Effector memory CD8-positive, alpha-beta T cell (primary cell): ENCODE measurements around the gene PTGIR.
"Not testable (repeated sequence)": the region's sequence is repeated elsewhere in the genome, so short reads cannot be mapped to it uniquely, and the experiment has no call there.

ENCODE experiments used
- ATAC-seq: fragments of 150-1000 bp; cut with Tn5 transposase; replicated peaks from 2 replicates; pipeline ENCODE4 v1.10.0; 2021; ENCODE audit warnings: mild to moderate bottlenecking, moderate library complexity
- DNase-seq, 3 experiments: peaks; one replicate each; pipeline ENCODE4 v3.0.0; 2021
- H3K27ac Mint-ChIP-seq, 2 donors: one replicate each; pipeline ENCODE4 v1.8.0; 2022; ENCODE audit warnings: mild to moderate bottlenecking in 2 of 2, mixed read lengths in 2 of 2, moderate library complexity in 2 of 2
- H3K27me3 Mint-ChIP-seq, 2 donors: one replicate each; pipeline ENCODE4 v1.8.0; 2022; ENCODE audit warnings: mixed read lengths in 2 of 2
- H3K36me3 Mint-ChIP-seq: one replicate; pipeline ENCODE4 v1.8.0; 2022; ENCODE audit warnings: mild to moderate bottlenecking, moderate library complexity, mixed read lengths; ENCODE audit not compliant: insufficient read depth
- H3K4me1 Mint-ChIP-seq, 2 donors: one replicate each; pipeline ENCODE4 v1.8.0; 2022; ENCODE audit warnings: low read depth in 2 of 2, mixed read lengths in 2 of 2
- H3K4me3 Mint-ChIP-seq, 2 donors: one replicate each; pipeline ENCODE4 v1.8.0; 2022; ENCODE audit warnings: mild to moderate bottlenecking in 2 of 2, mixed read lengths in 2 of 2, moderate library complexity in 2 of 2
- H3K9me3 Mint-ChIP-seq, 2 donors: one replicate each; pipeline ENCODE4 v1.8.0; 2022; ENCODE audit warnings: mixed read lengths in 2 of 2

Gene PTGIR

GRCh38 chr19:46631481-46631880, 6.6 kb upstream of the PTGIR start:
- Mint-ChIP-seq H3K9me3 (no peaks in the 10 kb centered on the region), H3K27me3 (peaks cover 25 to 71% of the 10 kb centered on the region in 2 donors), H3K4me3 (no peak overlapping the region), H3K27ac (no peak overlapping the region), H3K4me1 (peaks cover 12 to 14% of the 10 kb centered on the region in 2 donors), H3K36me3 (peaks cover 4% of the 10 kb centered on the region)
- no peak for ATAC-seq
- DNase-seq, result no peak

DNA sequence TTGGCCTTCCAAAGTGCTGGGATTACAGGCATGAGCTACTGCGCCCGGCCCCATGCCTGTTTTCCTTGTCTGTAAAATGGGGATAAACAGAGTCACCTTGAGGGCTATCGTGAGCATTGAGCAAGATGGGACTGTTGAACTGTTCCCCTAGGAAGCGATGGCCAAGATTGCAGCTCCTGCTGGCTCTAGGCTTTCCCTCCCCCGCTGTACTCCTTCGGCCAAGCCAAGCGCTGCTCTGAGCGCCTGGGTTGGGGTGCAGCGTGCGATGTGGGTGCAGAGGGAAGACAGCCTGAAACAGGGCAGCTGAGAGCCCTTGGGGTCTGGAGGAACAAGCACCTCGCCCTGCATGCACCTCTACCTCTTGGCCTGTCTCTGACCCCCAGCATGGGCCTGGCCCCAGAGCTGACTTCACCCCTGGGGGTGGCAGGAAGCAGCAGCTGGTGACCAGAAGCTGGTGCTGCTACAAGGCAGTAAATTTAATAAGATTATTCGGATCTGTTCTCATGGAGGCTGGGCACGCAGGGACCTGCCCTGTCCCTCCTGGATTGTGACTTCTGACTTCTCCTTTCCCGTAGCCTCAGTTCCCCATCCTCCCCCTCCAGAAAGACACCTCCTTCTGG, 5.8 kb upstream of the PTGIR start:
- Mint-ChIP-seq H3K9me3 (no peaks in the 10 kb centered on the region), H3K4me1 (peaks cover 10 to 14% of the 10 kb centered on the region in 2 donors), H3K36me3 (peaks cover 4% of the 10 kb centered on the region), H3K4me3 (no peak overlapping the region), H3K27ac (no peak overlapping the region), H3K27me3 (peaks cover 25 to 79% of the 10 kb centered on the region in 2 donors)
- no peak for ATAC-seq
- DNase-seq, result no peak

GRCh38 chr19:46629546-46630025, 4.7 kb upstream of the PTGIR start:
- Mint-ChIP-seq H3K4me1 (peaks cover 7 to 11% of the 10 kb centered on the region in 2 donors), H3K27me3 (peaks cover 29 to 90% of the 10 kb centered on the region in 2 donors), H3K9me3 (no peaks in the 10 kb centered on the region), H3K27ac (no peak overlapping the region), H3K4me3 (no peak overlapping the region), H3K36me3 (peaks cover 4% of the 10 kb centered on the region)
- ATAC-seq, result no peak
- no peak for DNase-seq

- not testable (repeated sequence) for H3K4me1 Mint-ChIP-seq, H3K27ac Mint-ChIP-seq, ATAC-seq, DNase-seq, H3K4me3 Mint-ChIP-seq, H3K36me3 Mint-ChIP-seq, H3K9me3 Mint-ChIP-seq
- peaks cover 34 to 94% of the 10 kb centered on the region in 2 donors for H3K27me3 Mint-ChIP-seq
Measured at GRCh38 chr19:46628970-46629369, 4.1 kb upstream of the PTGIR start.

DNA sequence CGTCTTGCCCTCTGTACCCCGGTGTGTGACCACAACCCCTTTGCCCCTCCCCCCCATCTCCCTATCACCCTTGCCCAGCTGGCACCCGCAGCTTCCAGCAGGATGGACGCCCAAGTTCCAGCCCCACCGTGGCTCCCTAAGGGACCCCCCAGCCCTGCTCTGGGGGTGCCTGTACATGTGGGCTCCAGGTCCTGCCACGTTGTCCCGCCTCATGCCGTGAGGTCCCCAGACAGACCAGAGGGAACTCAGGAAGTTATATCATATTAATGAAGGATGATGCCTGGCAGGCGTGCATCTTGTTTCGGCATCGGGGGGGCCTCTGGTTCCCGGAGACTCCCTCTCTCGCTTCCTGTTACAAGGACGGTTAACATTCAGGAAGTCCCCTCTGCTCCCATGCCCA, 1.6 kb upstream of the PTGIR start:
- Mint-ChIP-seq H3K4me1 (no peaks in the 10 kb centered on the region), H3K27ac (no peak overlapping the region), H3K27me3 (peaks cover 27 to 80% of the 10 kb centered on the region in 2 donors), H3K9me3 (no peaks in the 10 kb centered on the region), H3K4me3 (no peak overlapping the region), H3K36me3 (peaks cover 2% of the 10 kb centered on the region)
- ATAC-seq, result no peak
- no peak for DNase-seq

- no peak for ATAC-seq
- H3K36me3 Mint-ChIP-seq, result no peaks in the 10 kb centered on the region
- no peaks in the 10 kb centered on the region for H3K4me1 Mint-ChIP-seq
- H3K4me3 Mint-ChIP-seq, result no peak overlapping the region
- H3K9me3 Mint-ChIP-seq, result no peaks in the 10 kb centered on the region
- DNase-seq, result no peak
- H3K27me3 Mint-ChIP-seq, result peaks cover 30 to 79% of the 10 kb centered on the region in 2 donors
- no peak overlapping the region for H3K27ac Mint-ChIP-seq
Measured at GRCh38 chr19:46625731-46626130, 842 bp upstream of the PTGIR start.

DNA sequence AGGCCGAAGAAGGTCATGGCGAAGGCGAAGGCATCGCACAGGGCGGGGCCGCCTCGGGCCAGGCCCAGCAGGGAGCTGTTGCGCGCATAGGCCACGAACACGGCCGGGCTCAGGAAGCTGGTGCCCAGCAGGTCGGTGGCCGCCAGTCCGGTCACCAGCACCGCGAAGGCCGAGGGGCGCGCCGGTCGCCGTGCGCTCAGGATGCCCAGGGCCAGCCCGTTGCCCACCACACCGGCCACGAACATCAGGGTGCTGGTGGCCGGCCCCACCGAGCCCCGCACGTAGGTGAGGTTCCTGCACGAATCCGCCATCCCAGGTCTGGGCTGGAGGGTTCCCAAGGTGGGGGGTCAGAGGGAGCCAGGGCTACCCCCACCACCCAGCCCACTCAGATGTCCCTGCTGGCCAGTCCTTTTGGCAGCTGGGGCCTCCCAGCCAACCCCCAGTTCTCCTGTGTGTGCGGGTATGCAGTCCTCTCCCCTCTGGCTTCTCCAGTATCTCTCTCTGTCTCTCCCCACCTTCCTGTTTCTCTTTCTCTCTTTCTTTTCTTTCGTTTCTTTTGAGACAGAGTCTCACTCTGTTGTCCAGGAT, 880 bp downstream of the PTGIR start:
- no peaks in the 10 kb centered on the region for H3K36me3 Mint-ChIP-seq
- no peaks in the 10 kb centered on the region for H3K9me3 Mint-ChIP-seq
- peaks cover 0 to 4% of the 10 kb centered on the region in 2 donors for H3K4me1 Mint-ChIP-seq
- DNase-seq (no peak), ATAC-seq (no peak)
- peak overlapping the region in 1 of 2 donors; percentile 24 for H3K27ac Mint-ChIP-seq
- no peak overlapping the region for H3K4me3 Mint-ChIP-seq
- peaks cover 30 to 64% of the 10 kb centered on the region in 2 donors for H3K27me3 Mint-ChIP-seq

DNA sequence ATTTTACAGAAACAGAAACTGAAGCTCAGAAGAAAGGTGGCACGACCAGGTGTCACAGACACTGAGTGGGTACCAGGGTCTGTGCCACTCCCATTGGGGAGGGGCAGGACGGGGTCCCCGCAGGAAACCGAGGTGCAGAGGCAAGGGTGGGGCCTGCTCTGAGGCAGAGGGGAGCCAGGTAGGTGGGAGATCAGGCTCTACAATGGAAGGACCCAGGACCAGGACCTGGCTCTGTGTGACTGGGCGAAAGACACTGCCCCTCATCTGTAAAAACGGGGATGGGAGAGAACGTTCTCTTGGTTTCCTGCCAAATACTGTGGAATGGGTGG, 2.8 kb downstream of the PTGIR start:
- Mint-ChIP-seq H3K27ac (no peak overlapping the region), H3K4me3 (no peak overlapping the region), H3K36me3 (no peaks in the 10 kb centered on the region), H3K27me3 (peaks cover 23 to 46% of the 10 kb centered on the region in 2 donors), H3K9me3 (no peaks in the 10 kb centered on the region), H3K4me1 (peaks cover 0 to 4% of the 10 kb centered on the region in 2 donors)
- DNase-seq, result no peak
- ATAC-seq, result no peak

DNA sequence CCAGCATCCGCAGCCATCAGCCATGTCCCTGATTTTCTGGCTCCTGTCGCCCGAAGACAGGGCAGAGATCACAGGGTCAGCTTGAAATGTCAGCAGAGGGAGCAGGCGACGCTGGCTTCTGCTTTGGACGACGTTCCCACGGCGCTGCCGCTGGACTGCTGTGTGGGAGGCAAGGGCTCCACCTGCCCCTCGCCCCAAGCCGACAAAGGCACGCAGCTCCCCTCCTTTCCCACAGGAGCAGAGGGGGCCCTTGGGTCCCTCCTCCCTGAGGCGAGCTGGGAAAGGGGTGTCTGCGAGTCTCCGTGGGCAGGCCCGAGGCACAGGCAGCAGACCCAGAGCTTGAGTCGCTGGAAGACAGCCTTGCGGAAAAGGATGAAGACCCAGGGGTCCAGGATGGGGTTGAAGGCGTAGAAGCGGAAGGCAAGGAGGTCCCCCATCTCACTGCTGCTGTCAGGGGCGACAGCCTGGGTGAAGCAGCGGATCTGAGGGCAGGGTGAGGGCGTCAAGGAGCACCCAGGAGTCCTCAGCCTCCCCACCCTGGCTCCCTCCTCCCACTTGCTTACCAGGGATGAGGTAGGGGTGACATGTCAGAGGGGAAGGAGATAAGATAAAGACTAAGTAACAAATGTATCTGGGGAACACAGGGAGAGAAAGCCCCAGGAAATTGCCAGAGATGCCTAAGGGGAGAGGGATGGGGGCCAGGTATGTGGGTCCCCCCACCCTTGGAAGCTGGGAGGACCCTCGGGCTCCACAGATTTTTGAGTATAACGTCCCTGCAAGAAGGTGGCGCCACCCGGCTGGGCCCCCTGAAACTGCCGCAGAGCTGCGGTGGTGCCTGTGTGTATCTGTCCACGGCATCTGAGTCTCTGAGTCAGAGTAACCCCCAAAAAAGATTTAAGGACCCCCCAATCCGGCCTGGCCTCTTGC, 3.4 kb downstream of the PTGIR start:
- Mint-ChIP-seq H3K4me3 (no peak overlapping the region), H3K4me1 (peaks cover 4 to 7% of the 10 kb centered on the region in 2 donors), H3K27me3 (peaks cover 23 to 46% of the 10 kb centered on the region in 2 donors), H3K36me3 (no peaks in the 10 kb centered on the region), H3K9me3 (no peaks in the 10 kb centered on the region), H3K27ac (no peak overlapping the region)
- no peak for ATAC-seq
- DNase-seq, result no peak

- peaks cover 4 to 7% of the 10 kb centered on the region in 2 donors for H3K4me1 Mint-ChIP-seq
Measured at GRCh38 chr19:46620716-46621115, 4.2 kb downstream of the PTGIR start.

GRCh38 chr19:46620267-46620666, 4.6 kb downstream of the PTGIR start:
- DNase-seq, result no peak
- no peak for ATAC-seq
- Mint-ChIP-seq H3K36me3 (no peaks in the 10 kb centered on the region), H3K27me3 (peaks cover 20 to 37% of the 10 kb centered on the region in 2 donors), H3K4me3 (no peak overlapping the region), H3K4me1 (peaks cover 4 to 7% of the 10 kb centered on the region in 2 donors), H3K9me3 (no peaks in the 10 kb centered on the region), H3K27ac (no peak overlapping the region)

More at GRCh38 chr19:46620716-46621115, 4.2 kb downstream of the PTGIR start:
- Mint-ChIP-seq H3K27ac (no peak overlapping the region), H3K36me3 (no peaks in the 10 kb centered on the region), H3K27me3 (peaks cover 23 to 41% of the 10 kb centered on the region in 2 donors), H3K9me3 (no peaks in the 10 kb centered on the region), H3K4me3 (no peak overlapping the region)
- DNase-seq (no peak), ATAC-seq (no peak)

DNA sequence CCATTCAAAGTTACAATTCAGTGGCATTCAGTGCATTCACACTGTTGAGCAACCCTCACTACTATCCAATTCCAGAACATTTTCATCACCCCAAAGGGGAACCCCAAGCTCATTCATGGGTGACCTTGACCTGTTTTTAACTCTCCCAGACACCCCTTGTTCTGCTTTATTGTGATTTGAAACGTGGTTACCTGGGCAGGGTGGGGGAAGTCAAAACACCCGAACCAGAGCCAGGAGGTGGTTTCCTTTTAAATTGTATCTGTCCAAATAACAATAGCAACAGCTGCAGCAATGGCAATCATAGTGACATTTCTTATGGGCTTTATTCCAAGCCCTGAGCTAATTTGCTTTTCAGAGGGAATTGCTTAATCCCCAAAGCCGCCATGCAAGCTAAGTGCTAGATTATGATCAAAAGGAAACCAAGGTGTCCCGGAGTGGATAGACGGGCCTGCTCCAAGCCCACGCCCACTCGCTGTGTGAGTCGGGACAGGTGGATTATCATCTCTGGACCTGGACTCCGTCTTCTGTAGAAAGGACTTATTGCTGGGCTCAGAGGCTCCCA, 6.1 kb downstream of the PTGIR start:
- Mint-ChIP-seq H3K36me3 (no peaks in the 10 kb centered on the region), H3K27me3 (peaks cover 8 to 26% of the 10 kb centered on the region in 2 donors), H3K9me3 (no peaks in the 10 kb centered on the region), H3K27ac (no peak overlapping the region), H3K4me1 (peaks cover 9 to 13% of the 10 kb centered on the region in 2 donors), H3K4me3 (no peak overlapping the region)
- DNase-seq (no peak), ATAC-seq (peak; percentile 44)

DNA sequence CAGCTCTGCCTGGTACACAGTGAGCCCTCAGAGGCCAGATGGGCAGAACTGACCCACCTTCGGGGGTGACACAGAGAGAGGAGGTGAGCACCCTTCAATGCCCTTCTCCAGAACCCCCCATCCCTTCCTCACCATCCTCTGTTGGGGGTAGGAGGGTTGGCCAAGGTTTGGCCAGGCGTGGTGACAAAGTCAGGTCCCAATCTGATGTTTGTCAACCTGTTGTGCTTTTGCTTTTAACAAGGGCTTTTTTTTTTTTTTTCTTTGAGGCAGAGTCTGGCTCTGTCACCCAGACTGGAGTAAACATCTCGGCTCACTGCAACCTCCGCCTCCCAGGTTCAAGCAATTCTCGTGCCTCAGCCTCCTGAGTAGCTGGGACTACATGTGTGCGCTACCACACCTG, 7.3 kb downstream of the PTGIR start:
- H3K4me1 Mint-ChIP-seq, result peaks cover 10 to 15% of the 10 kb centered on the region in 2 donors
- DNase-seq, result no peak
- no peak for ATAC-seq
- H3K36me3 Mint-ChIP-seq, result no peaks in the 10 kb centered on the region
- H3K9me3 Mint-ChIP-seq, result no peaks in the 10 kb centered on the region
- H3K27me3 Mint-ChIP-seq, result peaks cover 8 to 26% of the 10 kb centered on the region in 2 donors
- H3K27ac Mint-ChIP-seq, result no peak overlapping the region
- H3K4me3 Mint-ChIP-seq, result no peak overlapping the region
